ENCODE data around the gene NKD1. TPM values are rescaled to one million over a fixed set of nuclear protein-coding genes. Genes with fewer than 3 reads are reported as not detected.

Gene NKD1
- total and polyA plus RNA-seq, 2 of the 8 experiments (the other 6 are each of a cell fraction or from before 2014, with no cell fraction given) = 0.70 to 4.5 TPM

DNA sequence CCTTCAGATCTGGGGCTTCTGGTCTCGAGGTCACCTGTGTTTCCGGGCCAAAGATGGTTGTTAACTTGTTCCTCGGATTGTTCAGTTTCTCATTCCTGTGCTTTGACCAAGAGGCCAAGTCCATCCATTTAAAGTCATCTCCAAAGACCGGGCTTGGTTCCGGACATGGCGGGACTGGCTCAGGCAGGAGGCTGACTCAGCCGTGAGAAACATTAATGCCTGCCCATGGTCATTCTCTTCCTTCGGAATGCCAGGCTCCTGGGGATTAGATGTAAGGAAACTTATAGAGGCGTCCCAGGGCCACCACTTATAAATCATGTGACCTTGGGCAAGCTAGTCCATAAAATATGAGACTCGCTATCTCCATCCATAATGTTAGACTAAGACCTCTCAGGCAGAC lies 13.6 kb upstream of the NKD1 start (continued):
- TF ChIP-seq, protein P1, sequence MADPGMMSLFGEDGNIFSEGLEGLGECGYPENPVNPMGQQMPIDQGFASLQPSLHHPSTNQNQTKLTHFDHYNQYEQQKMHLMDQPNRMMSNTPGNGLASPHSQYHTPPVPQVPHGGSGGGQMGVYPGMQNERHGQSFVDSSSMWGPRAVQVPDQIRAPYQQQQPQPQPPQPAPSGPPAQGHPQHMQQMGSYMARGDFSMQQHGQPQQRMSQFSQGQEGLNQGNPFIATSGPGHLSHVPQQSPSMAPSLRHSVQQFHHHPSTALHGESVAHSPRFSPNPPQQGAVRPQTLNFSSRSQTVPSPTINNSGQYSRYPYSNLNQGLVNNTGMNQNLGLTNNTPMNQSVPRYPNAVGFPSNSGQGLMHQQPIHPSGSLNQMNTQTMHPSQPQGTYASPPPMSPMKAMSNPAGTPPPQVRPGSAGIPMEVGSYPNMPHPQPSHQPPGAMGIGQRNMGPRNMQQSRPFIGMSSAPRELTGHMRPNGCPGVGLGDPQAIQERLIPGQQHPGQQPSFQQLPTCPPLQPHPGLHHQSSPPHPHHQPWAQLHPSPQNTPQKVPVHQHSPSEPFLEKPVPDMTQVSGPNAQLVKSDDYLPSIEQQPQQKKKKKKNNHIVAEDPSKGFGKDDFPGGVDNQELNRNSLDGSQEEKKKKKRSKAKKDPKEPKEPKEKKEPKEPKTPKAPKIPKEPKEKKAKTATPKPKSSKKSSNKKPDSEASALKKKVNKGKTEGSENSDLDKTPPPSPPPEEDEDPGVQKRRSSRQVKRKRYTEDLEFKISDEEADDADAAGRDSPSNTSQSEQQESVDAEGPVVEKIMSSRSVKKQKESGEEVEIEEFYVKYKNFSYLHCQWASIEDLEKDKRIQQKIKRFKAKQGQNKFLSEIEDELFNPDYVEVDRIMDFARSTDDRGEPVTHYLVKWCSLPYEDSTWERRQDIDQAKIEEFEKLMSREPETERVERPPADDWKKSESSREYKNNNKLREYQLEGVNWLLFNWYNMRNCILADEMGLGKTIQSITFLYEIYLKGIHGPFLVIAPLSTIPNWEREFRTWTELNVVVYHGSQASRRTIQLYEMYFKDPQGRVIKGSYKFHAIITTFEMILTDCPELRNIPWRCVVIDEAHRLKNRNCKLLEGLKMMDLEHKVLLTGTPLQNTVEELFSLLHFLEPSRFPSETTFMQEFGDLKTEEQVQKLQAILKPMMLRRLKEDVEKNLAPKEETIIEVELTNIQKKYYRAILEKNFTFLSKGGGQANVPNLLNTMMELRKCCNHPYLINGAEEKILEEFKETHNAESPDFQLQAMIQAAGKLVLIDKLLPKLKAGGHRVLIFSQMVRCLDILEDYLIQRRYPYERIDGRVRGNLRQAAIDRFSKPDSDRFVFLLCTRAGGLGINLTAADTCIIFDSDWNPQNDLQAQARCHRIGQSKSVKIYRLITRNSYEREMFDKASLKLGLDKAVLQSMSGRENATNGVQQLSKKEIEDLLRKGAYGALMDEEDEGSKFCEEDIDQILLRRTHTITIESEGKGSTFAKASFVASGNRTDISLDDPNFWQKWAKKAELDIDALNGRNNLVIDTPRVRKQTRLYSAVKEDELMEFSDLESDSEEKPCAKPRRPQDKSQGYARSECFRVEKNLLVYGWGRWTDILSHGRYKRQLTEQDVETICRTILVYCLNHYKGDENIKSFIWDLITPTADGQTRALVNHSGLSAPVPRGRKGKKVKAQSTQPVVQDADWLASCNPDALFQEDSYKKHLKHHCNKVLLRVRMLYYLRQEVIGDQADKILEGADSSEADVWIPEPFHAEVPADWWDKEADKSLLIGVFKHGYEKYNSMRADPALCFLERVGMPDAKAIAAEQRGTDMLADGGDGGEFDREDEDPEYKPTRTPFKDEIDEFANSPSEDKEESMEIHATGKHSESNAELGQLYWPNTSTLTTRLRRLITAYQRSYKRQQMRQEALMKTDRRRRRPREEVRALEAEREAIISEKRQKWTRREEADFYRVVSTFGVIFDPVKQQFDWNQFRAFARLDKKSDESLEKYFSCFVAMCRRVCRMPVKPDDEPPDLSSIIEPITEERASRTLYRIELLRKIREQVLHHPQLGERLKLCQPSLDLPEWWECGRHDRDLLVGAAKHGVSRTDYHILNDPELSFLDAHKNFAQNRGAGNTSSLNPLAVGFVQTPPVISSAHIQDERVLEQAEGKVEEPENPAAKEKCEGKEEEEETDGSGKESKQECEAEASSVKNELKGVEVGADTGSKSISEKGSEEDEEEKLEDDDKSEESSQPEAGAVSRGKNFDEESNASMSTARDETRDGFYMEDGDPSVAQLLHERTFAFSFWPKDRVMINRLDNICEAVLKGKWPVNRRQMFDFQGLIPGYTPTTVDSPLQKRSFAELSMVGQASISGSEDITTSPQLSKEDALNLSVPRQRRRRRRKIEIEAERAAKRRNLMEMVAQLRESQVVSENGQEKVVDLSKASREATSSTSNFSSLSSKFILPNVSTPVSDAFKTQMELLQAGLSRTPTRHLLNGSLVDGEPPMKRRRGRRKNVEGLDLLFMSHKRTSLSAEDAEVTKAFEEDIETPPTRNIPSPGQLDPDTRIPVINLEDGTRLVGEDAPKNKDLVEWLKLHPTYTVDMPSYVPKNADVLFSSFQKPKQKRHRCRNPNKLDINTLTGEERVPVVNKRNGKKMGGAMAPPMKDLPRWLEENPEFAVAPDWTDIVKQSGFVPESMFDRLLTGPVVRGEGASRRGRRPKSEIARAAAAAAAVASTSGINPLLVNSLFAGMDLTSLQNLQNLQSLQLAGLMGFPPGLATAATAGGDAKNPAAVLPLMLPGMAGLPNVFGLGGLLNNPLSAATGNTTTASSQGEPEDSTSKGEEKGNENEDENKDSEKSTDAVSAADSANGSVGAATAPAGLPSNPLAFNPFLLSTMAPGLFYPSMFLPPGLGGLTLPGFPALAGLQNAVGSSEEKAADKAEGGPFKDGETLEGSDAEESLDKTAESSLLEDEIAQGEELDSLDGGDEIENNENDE (IDR thresholded peaks at IDR 0.05; ENCODE audit: insufficient replicate concordance, low read length) = no peak
- TF ChIP-seq TCF12 (IDR thresholded peaks at IDR 0.05; ENCODE audit: low read depth, low read length) = no peak
- TF ChIP-seq SAP30 (IDR thresholded peaks at IDR 0.05; ENCODE audit: insufficient read depth, insufficient replicate concordance, low read length) = no peak
- TF ChIP-seq, protein P2, sequence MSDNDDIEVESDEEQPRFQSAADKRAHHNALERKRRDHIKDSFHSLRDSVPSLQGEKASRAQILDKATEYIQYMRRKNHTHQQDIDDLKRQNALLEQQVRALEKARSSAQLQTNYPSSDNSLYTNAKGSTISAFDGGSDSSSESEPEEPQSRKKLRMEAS (IDR thresholded peaks at IDR 0.05) = no peak
- no peak for TF ChIP-seq BACH1 (IDR thresholded peaks at IDR 0.05; ENCODE audit: low read length)
- no peak for TF ChIP-seq GTF2F1 (IDR thresholded peaks at IDR 0.05; ENCODE audit: borderline replicate concordance, low read depth, low read length)

Measured in H1 (cell line).